Pancreas (tissue), 10 donors: ENCODE results near the gene TBC1D17. TPM values are rescaled to one million over a fixed set of nuclear protein-coding genes. Genes with fewer than 3 reads are reported as not detected.

ENCODE experiments used
- ATAC-seq, 4 donors: fragments of 200-7000 bp; cut with Tn5 transposase; one replicate each; pipeline versions ENCODE4 v1.8.0 to v1.9.1; 2020; ENCODE audit warnings: mild to moderate bottlenecking in 4 of 4, moderate library complexity in 4 of 4
- DNase-seq, 6 donors: peaks; one replicate each; pipeline ENCODE4 v3.0.0-alpha.2; 2020
- FAIRE-seq: peaks from 2 replicates; lab custom pipeline; 2012; peaks lifted over from hg19 to GRCh38; lab: Jason Lieb, UNC
- H3K27ac ChIP-seq, 4 donors: fragments of 200-600 bp; sonication (generic); 1 replicate in 3 of 4; 2 replicates in 1 of 4; pipeline versions ENCODE4 v1.5.0 to v1.8.0; 2020
- H3K27me3 ChIP-seq, 4 donors: fragments of 200-600 bp; one replicate each; pipeline ENCODE4 v1.8.0; 2021
- H3K36me3 ChIP-seq, 3 donors: fragments of 200-600 bp; sonication (generic) in 1 of 3; one replicate each; pipeline versions ENCODE4 v1.5.0 to v1.8.0; 2020 to 2021
- H3K4me1 ChIP-seq, 3 donors: fragments of 200-600 bp; one replicate each; pipeline ENCODE4 v1.8.0; 2021
- H3K4me3 ChIP-seq, 4 donors: fragments of 200-600 bp; sonication (generic) in 2 of 4; one replicate each; pipeline versions ENCODE4 v1.5.0 to v1.8.0; 2020 to 2021
- H3K9me3 ChIP-seq, 4 donors: fragments of 200-600 bp; one replicate each; pipeline ENCODE4 v1.8.0; 2021
- WGBS, 2 donors: extraction: QIAGEN DNeasy Blood & Tissue Kit; methylation state at CpG; one replicate each; pipeline ENCODE4 v1.1.7; 2013; 5-methylcytosine and 5-hydroxymethylcytosine counted together
- intact Hi-C, 3 donors: fragments of 100-400 bp; cut with DNase I; formaldehyde crosslinking; loops; one replicate each; pipeline versions ENCODE4 v1.11.1 to v1.14.2; 2022
- polyA plus RNA-seq, 2 donors: library from polyadenylated mRNA; stranded (reverse); fragments of 200-250 nt; gene quantifications; one replicate each; pipeline ENCODE4 v1.2.3, GENCODE V29; 2013
- total RNA-seq, 6 donors: library from RNA; stranded (reverse); fragmentation: NEBNext Ultra II Directional in 4 of 6; extraction: Animal tissue kit (Norgen Biotek cat#: 25700) in 4 of 6; gene quantifications; one replicate each; pipeline versions ENCODE4 v1.2.1 to v1.2.4, GENCODE V29; 2021 to 2023
- TF ChIP-seq, protein P1 (sequence below), 4 donors: fragments of 200-600 bp; sonication (generic) in 3 of 4; IDR thresholded peaks; one replicate each; pipeline versions ENCODE4 v1.5.0 to v1.8.0; 2021; ENCODE audit warnings: antibody characterized with exemption in 4 of 4
- donor health status: healthy with polysubstance abuse.
- donor health status: DM: no; HTN: no; CAD: no; lungs with moderate emphysema.
- donor health status: DM: no; HTN: no; CAD: no.
- donor health status: control.
- donor health status: control.
- donor health status: Bipolar disorder and iron deficiency.
- donor health status: DM: yes; HTN: yes; CAD: no.
- donor health status: DM: no; HTN: no; CAD: no.
- donor health status: DM: no; HTN: no; CAD: no.
- donor health status: DM: yes; HTN: yes; CAD: no.

Gene TBC1D17
- total and polyA plus RNA-seq, 8 donors, result 21.0 to 99.3 (median 31.3) TPM

DNA sequence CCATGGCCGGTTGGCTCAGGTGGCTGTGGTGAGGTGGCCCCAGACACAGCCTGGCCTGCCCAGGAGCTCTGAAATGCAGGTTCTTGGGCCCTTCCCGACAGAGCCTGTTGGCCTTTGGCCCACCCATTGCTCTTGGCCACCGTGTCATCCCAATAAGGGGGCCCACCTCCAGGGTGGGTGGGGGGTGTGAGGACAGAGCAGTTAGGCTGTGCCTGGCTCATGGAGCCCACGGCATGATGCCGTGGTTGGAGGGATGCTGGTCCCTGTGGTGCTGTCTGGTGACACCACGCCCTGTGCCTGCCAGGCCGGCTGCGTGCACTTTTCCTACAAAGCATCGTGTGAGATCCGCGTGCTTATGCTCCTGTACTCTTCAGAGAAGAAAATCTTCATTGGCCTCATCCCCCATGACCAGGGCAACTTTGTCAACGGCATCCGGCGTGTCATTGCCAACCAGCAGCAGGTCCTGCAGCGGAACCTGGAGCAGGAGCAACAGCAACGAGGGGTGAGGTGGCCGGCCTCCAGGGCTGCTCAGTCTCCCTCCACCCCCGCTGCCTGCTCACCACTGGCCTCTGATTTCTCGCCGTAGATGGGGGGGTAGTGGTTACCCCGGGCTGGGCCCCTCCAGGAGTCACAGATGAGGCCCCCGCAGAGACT is 17.7 kb upstream of the TBC1D17 start:
- Histone ChIP-seq H3K27ac (no peak overlapping the region), H3K4me3 (no peak overlapping the region), H3K9me3 (no peaks in the 10 kb centered on the region), H3K36me3 (peaks cover 0 to 42% (median 10%) of the 10 kb centered on the region in 3 donors), H3K27me3 (no peaks in the 10 kb centered on the region), H3K4me1 (peaks cover 0 to under 1% (median 0%) of the 10 kb centered on the region in 3 donors)
- TF ChIP-seq, protein P1, sequence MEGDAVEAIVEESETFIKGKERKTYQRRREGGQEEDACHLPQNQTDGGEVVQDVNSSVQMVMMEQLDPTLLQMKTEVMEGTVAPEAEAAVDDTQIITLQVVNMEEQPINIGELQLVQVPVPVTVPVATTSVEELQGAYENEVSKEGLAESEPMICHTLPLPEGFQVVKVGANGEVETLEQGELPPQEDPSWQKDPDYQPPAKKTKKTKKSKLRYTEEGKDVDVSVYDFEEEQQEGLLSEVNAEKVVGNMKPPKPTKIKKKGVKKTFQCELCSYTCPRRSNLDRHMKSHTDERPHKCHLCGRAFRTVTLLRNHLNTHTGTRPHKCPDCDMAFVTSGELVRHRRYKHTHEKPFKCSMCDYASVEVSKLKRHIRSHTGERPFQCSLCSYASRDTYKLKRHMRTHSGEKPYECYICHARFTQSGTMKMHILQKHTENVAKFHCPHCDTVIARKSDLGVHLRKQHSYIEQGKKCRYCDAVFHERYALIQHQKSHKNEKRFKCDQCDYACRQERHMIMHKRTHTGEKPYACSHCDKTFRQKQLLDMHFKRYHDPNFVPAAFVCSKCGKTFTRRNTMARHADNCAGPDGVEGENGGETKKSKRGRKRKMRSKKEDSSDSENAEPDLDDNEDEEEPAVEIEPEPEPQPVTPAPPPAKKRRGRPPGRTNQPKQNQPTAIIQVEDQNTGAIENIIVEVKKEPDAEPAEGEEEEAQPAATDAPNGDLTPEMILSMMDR (IDR thresholded peaks at IDR 0.05), result no peak
- DNase-seq, result peak in 1 of 6 donors; percentile 42
- 84 to 86% methylated on average over 22 of the region's 22 CpGs for WGBS, 2 donors
- ATAC-seq, result no peak
- FAIRE-seq, result no peak
- intact Hi-C loops, result no loop called here

DNA sequence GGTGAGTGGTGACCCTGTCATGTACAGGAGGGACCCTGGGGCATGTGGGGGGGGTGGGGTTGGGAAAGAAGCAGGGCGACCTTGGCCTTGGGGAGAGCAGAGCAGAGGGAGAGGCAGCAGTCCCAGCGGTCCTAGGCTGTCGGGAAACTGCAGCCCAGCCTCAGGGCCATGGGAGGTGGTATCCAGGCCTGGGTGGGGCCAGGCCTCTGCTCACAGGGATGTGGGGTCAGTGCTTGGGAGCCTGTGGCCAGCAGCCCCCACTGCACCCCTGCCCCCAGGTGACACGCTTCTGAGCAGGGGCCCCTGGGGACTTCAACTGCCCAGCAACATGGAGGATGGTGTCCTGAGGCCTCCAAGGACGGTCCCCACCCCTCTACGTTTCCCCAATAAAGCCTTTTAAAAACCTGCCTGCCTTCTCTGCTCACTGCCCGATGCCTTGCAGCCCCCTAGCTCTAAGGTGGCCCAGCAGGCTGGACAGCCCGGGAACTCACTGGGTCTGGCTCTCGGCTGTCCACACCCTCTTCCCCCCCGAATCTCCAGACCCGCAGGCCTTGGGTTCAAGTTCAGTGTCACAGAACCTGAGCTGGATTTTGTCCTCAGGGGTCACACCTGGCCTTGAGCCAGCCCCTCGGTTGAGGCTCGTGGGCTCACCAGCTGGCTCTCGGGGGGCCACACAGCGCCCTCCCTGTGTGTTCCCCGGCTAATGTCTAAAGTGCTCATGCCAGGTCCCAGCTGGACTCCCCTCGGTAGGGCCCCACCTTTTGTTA is 17.0 kb upstream of the TBC1D17 start:
- no peak for FAIRE-seq
- 71 to 72% methylated on average over 17 of the region's 17 CpGs for WGBS, 2 donors
- TF ChIP-seq, protein P1 (IDR thresholded peaks at IDR 0.05), result no peak
- peak in 1 of 6 donors; percentile 55 for DNase-seq
- no peak for ATAC-seq
- H3K9me3 ChIP-seq, result no peaks in the 10 kb centered on the region
- no peak overlapping the region for H3K27ac ChIP-seq
- intact Hi-C loops, result no loop called here
- no peak overlapping the region for H3K4me3 ChIP-seq
- peaks cover 0 to 37% (median 10%) of the 10 kb centered on the region in 3 donors for H3K36me3 ChIP-seq
- H3K4me1 ChIP-seq, result peaks cover 0 to 7% (median 7%) of the 10 kb centered on the region in 3 donors
- no peaks in the 10 kb centered on the region for H3K27me3 ChIP-seq

DNA sequence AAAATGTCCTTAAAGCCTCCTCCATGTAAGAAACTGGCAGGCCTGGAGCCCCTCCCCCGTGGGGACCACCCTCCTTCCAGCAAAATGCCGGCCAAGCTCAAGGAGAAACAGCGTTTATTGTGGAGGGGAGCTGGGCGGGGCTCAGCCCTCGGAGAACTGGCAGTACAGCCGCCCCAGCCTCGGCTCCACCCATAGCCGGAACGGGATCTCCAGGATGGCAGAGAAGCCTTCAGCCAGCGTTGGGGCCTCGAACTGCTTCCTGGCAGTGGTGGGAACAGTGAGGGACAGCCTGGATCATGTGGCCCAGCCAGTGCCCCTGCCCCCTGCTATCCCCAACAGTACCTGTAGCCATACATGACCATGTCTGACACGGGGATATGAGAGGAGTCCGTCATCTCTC is 16.4 kb upstream of the TBC1D17 start:
- intact Hi-C loops, result no loop called here
- ATAC-seq, result no peak
- DNase-seq, result peak in 2 of 6 donors; percentile 26 to 44
- H3K4me3 ChIP-seq, result no peak overlapping the region
- no peaks in the 10 kb centered on the region for H3K27me3 ChIP-seq
- TF ChIP-seq, protein P1 (IDR thresholded peaks at IDR 0.05), result no peak
- peaks cover 0 to 35% (median 10%) of the 10 kb centered on the region in 3 donors for H3K36me3 ChIP-seq
- H3K4me1 ChIP-seq, result peaks cover 5 to 13% (median 13%) of the 10 kb centered on the region in 3 donors
- no peaks in the 10 kb centered on the region for H3K9me3 ChIP-seq
- WGBS, 2 donors, result 65 to 68% methylated on average over 13 of the region's 13 CpGs
- no peak overlapping the region for H3K27ac ChIP-seq
- FAIRE-seq, result no peak

DNA sequence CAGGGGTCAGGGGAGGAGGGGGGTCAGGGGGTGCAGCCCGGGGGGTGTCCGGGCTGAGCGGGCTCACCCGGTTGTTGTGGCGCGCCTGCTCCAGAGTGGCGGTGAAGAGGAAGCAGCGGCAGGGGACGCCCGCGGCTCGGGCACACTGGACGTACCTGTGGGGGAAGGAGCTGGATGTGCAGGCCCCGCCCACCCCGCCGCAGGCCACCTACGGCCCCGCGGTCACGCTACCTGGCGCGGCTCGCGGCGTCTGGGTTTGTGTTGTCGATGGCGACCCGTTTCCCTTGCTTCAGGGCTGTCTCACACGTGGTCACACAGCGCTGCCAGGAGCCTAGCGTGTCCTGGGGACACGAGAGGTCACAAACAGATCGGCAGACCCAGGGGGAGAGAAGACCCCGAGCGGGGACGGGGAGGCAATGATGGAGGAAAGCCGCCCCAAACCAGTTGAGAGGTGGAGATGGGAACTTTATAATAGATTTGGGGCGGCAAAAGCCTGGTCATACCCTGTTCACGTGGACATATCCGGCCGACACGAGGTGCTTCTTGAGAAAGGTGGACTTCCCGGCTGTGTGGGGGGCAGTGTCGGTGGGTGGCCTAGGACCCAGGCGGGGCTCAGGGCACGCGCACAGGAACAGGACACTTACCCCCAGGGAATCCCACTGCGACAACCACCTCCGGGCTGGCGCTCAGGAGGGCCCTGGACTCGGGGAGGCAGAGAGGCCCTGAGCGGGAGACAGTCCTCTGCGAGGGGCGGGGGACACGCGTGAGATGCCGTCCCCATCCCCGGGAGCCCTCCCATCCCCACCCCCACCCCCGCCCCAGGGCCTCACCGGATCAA is 15.7 kb upstream of the TBC1D17 start:
- DNase-seq (peak in 3 of 6 donors; percentile 29 to 83 (median 53)), FAIRE-seq (no peak), ATAC-seq (no peak)
- Histone ChIP-seq H3K27me3 (no peaks in the 10 kb centered on the region), H3K27ac (no peak overlapping the region), H3K9me3 (no peaks in the 10 kb centered on the region), H3K4me1 (peaks cover 9 to 19% (median 19%) of the 10 kb centered on the region in 3 donors), H3K4me3 (no peak overlapping the region), H3K36me3 (peaks cover 0 to 35% (median 10%) of the 10 kb centered on the region in 3 donors)
- 85 to 89% methylated on average over 51 to 60 of the region's 60 CpGs for WGBS, 2 donors
- intact Hi-C loops, result no loop called here
- TF ChIP-seq, protein P1 (IDR thresholded peaks at IDR 0.05), result no peak
